HG02943 (cell line): ENCODE results near the gene MED23.

Experiments
- ATAC-seq: cut with Tn5 transposase; IDR thresholded peaks from one replicate; pipeline ENCODE4 v1.9.1; 2021; ENCODE audit warnings: mild to moderate bottlenecking, low read depth, moderate library complexity; ENCODE audit not compliant: unreplicated experiment

The MED23 gene

GRCh38 chr6:131523988-131524673 lies 103.9 kb downstream of the MED23 start:
- ATAC-seq = no peak
